KBM-7 (cell line): ENCODE results near the gene THPO.
"Not testable (repeated sequence)": the region's sequence is repeated elsewhere in the genome, so short reads cannot be mapped to it uniquely, and the experiment has no call there.

Experiments
- DNase-seq: peaks from one replicate; pipeline ENCODE4 v3.0.0-alpha.2; 2015
- in situ Hi-C: fragments of 300-500 bp; cut with MboI; formaldehyde crosslinking; loops from 2 replicates; pipeline ENCODE4 v1.14.3; 2020; ENCODE audit warnings: low sequenced_read_pairs, low pct_unique_long_range_greater_than_20kb, mixed read lengths

The THPO gene

GRCh38 chr3:184341925-184342324 is 36.1 kb downstream of the THPO start:
- in situ Hi-C loops = no loop called here

GRCh38 chr3:184339451-184340135 is 38.4 kb downstream of the THPO start:
- DNase-seq, in situ Hi-C loops: not testable (repeated sequence)

More at GRCh38 chr3:184341925-184342324, 36.1 kb downstream of the THPO start:
- no peak for DNase-seq

GRCh38 chr3:184339001-184339400 is 39.0 kb downstream of the THPO start:
- in situ Hi-C loops = no loop called here
- no peak for DNase-seq

- no peak for DNase-seq
- in situ Hi-C loops = no loop called here
Observed at GRCh38 chr3:184338511-184338945, 39.5 kb downstream of the THPO start.

- no peak for DNase-seq
- in situ Hi-C loops = no loop called here
Observed at GRCh38 chr3:184337981-184338380, 40.0 kb downstream of the THPO start.

- no peak for DNase-seq
- in situ Hi-C loops = no loop called here
Observed at GRCh38 chr3:184337399-184337714, 40.6 kb downstream of the THPO start, which contains the start of gene FAM131A. FAM131A (plus strand) TSS chr3:184337600; CDS start chr3:184337631, 31 bp downstream.

GRCh38 chr3:184336547-184337398 is 41.2 kb downstream of the THPO start:
- DNase-seq = no peak
- in situ Hi-C loops = no loop called here

GRCh38 chr3:184335661-184336546 is 42.1 kb downstream of the THPO start:
- DNase-seq = no peak
- in situ Hi-C loops = no loop called here

GRCh38 chr3:184335291-184335660 is 42.7 kb downstream of the THPO start:
- in situ Hi-C loops = no loop called here

GRCh38 chr3:184334470-184335158 is 43.4 kb downstream of the THPO start:
- in situ Hi-C loops = no loop called here
- no peak for DNase-seq

More at GRCh38 chr3:184335291-184335660, 42.7 kb downstream of the THPO start:
- DNase-seq = no peak

- in situ Hi-C loops = no loop called here
- no peak for DNase-seq
Observed at GRCh38 chr3:184333700-184334099, 44.3 kb downstream of the THPO start.

- in situ Hi-C loops = no loop called here
- DNase-seq = no peak
Observed at GRCh38 chr3:184333190-184333589, 44.8 kb downstream of the THPO start.

- no peak for DNase-seq
- in situ Hi-C loops = no loop called here
Observed at GRCh38 chr3:184332370-184333090, 45.5 kb downstream of the THPO start.

GRCh38 chr3:184328516-184328915 is 49.5 kb downstream of the THPO start:
- DNase-seq = no peak
- in situ Hi-C loops = no loop called here

- no peak for DNase-seq
- in situ Hi-C loops = no loop called here
Observed at GRCh38 chr3:184327171-184327570, 50.8 kb downstream of the THPO start.

- in situ Hi-C loops = no loop called here
- DNase-seq = no peak
Observed at GRCh38 chr3:184325715-184326369, 52.2 kb downstream of the THPO start.

- no peak for DNase-seq
- in situ Hi-C loops = no loop called here
Observed at GRCh38 chr3:184325269-184325668, 52.7 kb downstream of the THPO start.

- in situ Hi-C loops = no loop called here
- no peak for DNase-seq
Observed at GRCh38 chr3:184323696-184324095, 54.3 kb downstream of the THPO start.
